GM12878 (cell line): Measurements from ENCODE around the gene SCN5A. TPM values are rescaled to one million over a fixed set of nuclear protein-coding genes. Genes with fewer than 3 reads are reported as not detected.

ENCODE experiments used
- ATAC-seq: fragments of 200-7000 bp; cut with Tn5 transposase; 3 replicates; pipeline ENCODE4 v1.9.1; 2020; ENCODE audit warnings: mild to moderate bottlenecking, moderate library complexity
- BruUV-seq: library from RNA; stranded (reverse); fragments of 400-500 nt; replicated peaks from 2 replicates; lab custom pipeline; 2021; lab: Mats Ljungman, UMichigan
- CTCF ChIA-PET: fragments of 300-600 bp; sonication (Branson Sonifier 250); formaldehyde crosslinking; extraction: SDS; loops from one replicate; lab custom pipeline; 2021; ENCODE audit warnings: inconsistent platforms; lab: Yijun Ruan, JAX
- POLR2A ChIA-PET: fragments of 350-600 bp; formaldehyde crosslinking; extraction: SDS; loops from one replicate; lab custom pipeline; 2021; ENCODE audit warnings: inconsistent platforms; lab: Charles Lee
- RAD21 ChIA-PET: fragments of 300-600 bp; sonication (Branson Sonifier 250); formaldehyde crosslinking; loops from one replicate; lab custom pipeline; 2023; ENCODE audit warnings: antibody characterized with exemption; ENCODE audit not compliant: unreplicated experiment; lab: Charles Lee
- SMC1A ChIA-PET: fragments of 300-600 bp; sonication (Branson Sonifier 250); formaldehyde crosslinking; loops from one replicate; lab custom pipeline; 2023; ENCODE audit not compliant: unreplicated experiment, uncharacterized antibody; lab: Charles Lee
- DNase-seq: peaks from one replicate; pipeline ENCODE4 v3.0.0-alpha.2; 2011; ENCODE audit warnings: low read depth, low spot score
- FAIRE-seq: peaks from 3 replicates; lab custom pipeline; 2011; peaks lifted over from hg19 to GRCh38; lab: Jason Lieb, UNC
- H2AFZ ChIP-seq: 2 replicates; pipeline ENCODE4 v1.6.0; 2011; ENCODE audit warnings: low read depth, low read length, control low read depth; ENCODE audit not compliant: control insufficient read depth
- H3K27ac ChIP-seq: 2 replicates; pipeline ENCODE4 v1.5.1; 2011; ENCODE audit warnings: control low read depth; ENCODE audit not compliant: control insufficient read depth, insufficient read depth
- H3K27me3 ChIP-seq, 2 experiments: replicated peaks in 1 of 2; 2 replicates each; pipeline versions ENCODE4 v1.6.0 to v1.6.1; 2011; ENCODE audit warnings: low read length in 1 of 2; ENCODE audit not compliant: control insufficient read depth in 2 of 2, insufficient read depth in 2 of 2
- H3K36me3 ChIP-seq, 2 experiments: 2 replicates each; pipeline ENCODE4 v1.5.1; 2011; ENCODE audit warnings: low read length in 1 of 2; ENCODE audit not compliant: control insufficient read depth in 2 of 2, insufficient read depth in 2 of 2
- H3K4me1 ChIP-seq: 2 replicates; pipeline ENCODE4 v1.6.1; 2011; ENCODE audit warnings: mild to moderate bottlenecking, low read length, moderate library complexity, mixed read lengths; ENCODE audit not compliant: control insufficient read depth, insufficient read depth
- H3K4me2 ChIP-seq: 2 replicates; pipeline ENCODE4 v1.6.0; 2011; ENCODE audit warnings: control low read depth; ENCODE audit not compliant: control insufficient read depth, insufficient read depth
- H3K4me3 ChIP-seq: fragments of 200-600 bp; sonication (generic); 2 replicates; pipeline ENCODE4 v1.5.1; 2016
- H3K79me2 ChIP-seq: 2 replicates; pipeline ENCODE4 v1.6.0; 2011; ENCODE audit warnings: low read length; ENCODE audit not compliant: control insufficient read depth, insufficient read depth
- H3K9ac ChIP-seq: 2 replicates; pipeline ENCODE4 v1.8.0; 2011; ENCODE audit warnings: low read length, control low read depth, mixed read lengths; ENCODE audit not compliant: control insufficient read depth, insufficient read depth
- H3K9me3 ChIP-seq: replicated peaks from 3 replicates; pipeline ENCODE4 v1.5.1; 2011; ENCODE audit warnings: mild to moderate bottlenecking, low read length; ENCODE audit not compliant: control insufficient read depth, insufficient read depth
- H4K20me1 ChIP-seq: 2 replicates; pipeline ENCODE4 v1.6.0; 2011; ENCODE audit not compliant: control insufficient read depth, insufficient read depth
- CBX3 ChIP-seq: fragments of 200-600 bp; sonication (generic); IDR thresholded peaks from 2 replicates; pipeline ENCODE4 v1.6.1; 2016; ENCODE audit warnings: low read depth, borderline replicate concordance
- CREM ChIP-seq: IDR thresholded peaks from 2 replicates; pipeline ENCODE4 v1.6.1; 2014; ENCODE audit warnings: antibody characterized with exemption, low read depth
- CUX1 ChIP-seq: IDR thresholded peaks from 2 replicates; pipeline ENCODE4 v1.6.1; 2012; ENCODE audit warnings: improper control_type of control experiment, low read depth, low read length; ENCODE audit not compliant: insufficient replicate concordance
- LARP7 ChIP-seq: fragments of 450-650 bp; IDR thresholded peaks from 2 replicates; pipeline ENCODE4 v1.6.1; 2017; ENCODE audit warnings: mild to moderate bottlenecking
- MTA2 ChIP-seq: fragments of 450-650 bp; IDR thresholded peaks from 2 replicates; pipeline ENCODE4 v1.6.1; 2016; ENCODE audit warnings: low read depth, mild to moderate bottlenecking, moderate library complexity
- MXI1 ChIP-seq: fragments of 150-350 bp; IDR thresholded peaks from 2 replicates; pipeline ENCODE4 v1.6.1; 2011; ENCODE audit warnings: low read depth, mild to moderate bottlenecking, inconsistent platforms, low read length, improper control_type of control experiment
- MYC ChIP-seq: IDR thresholded peaks from 2 replicates; pipeline ENCODE4 v1.6.1; 2011; ENCODE audit warnings: mild to moderate bottlenecking, low read length, moderate library complexity, inconsistent platforms; ENCODE audit not compliant: insufficient read depth, insufficient replicate concordance, insufficient read length, severe bottlenecking
- POLR2AphosphoS5 ChIP-seq: IDR thresholded peaks from 2 replicates; pipeline ENCODE4 v1.6.1; 2011; ENCODE audit warnings: mild to moderate bottlenecking, low read length, inconsistent platforms
- RELA ChIP-seq: fragments of 450-650 bp; IDR thresholded peaks from 2 replicates; pipeline ENCODE4 v1.8.0; 2014; ENCODE audit warnings: borderline replicate concordance; ENCODE audit not compliant: partially characterized antibody
- RUNX3 ChIP-seq: IDR thresholded peaks from 2 replicates; pipeline ENCODE4 v1.6.1; 2012; ENCODE audit warnings: low read length, inconsistent platforms
- SIN3A ChIP-seq: IDR thresholded peaks from 2 replicates; pipeline ENCODE4 v1.6.1; 2012; ENCODE audit warnings: low read depth, low read length, improper control_type of control experiment
- SP1 ChIP-seq: IDR thresholded peaks from one replicate; pipeline ENCODE4 v1.6.1; 2011; ENCODE audit warnings: low read depth, low read length
- YBX1 ChIP-seq: fragments of 450-650 bp; IDR thresholded peaks from 2 replicates; pipeline ENCODE4 v1.6.1; 2016; ENCODE audit warnings: antibody characterized with exemption
- ZNF207 ChIP-seq: fragments of 450-650 bp; IDR thresholded peaks from 2 replicates; pipeline ENCODE4 v1.6.1; 2014; ENCODE audit warnings: antibody characterized with exemption, mild to moderate bottlenecking, borderline replicate concordance
- WGBS: methylation state at CpG from one replicate; pipeline ENCODE4 v1.1.6; 2016; ENCODE audit warnings: low lambda C conversion rate; ENCODE audit not compliant: insufficient replicate concordance, insufficient coverage; ENCODE audit errors: missing lambda C conversion rate; 5-methylcytosine and 5-hydroxymethylcytosine counted together
- in situ Hi-C: fragments of 300-500 bp; cut with MboI; formaldehyde crosslinking; loops from 9 replicates; pipeline ENCODE4 v1.14.3; 2018; ENCODE audit warnings: mixed read lengths
- intact Hi-C: fragments of 100-400 bp; cut with micrococcal nuclease; formaldehyde crosslinking; loops from one replicate; pipeline ENCODE4 v1.14.2; 2022; ENCODE audit not compliant: unreplicated experiment
- polyA plus RNA-seq, 11 experiments: library from polyadenylated mRNA; depleted of rRNA in 4 of 11; unstranded in 6 of 11; stranded (reverse) in 5 of 11; fragments of >200 nt; fragmentation: Nextera tagmentation in 4 of 11; fragmentation: Illumina TruSeq in 1 of 11; extraction: Ambion mirVana in 4 of 11; extraction: Trizol in 1 of 11; gene quantifications; 1 replicate in 1 of 11; 2 replicates in 10 of 11; pipeline versions ENCODE4 v1.2.1 to v1.2.3, GENCODE V29; 2011 to 2016; ENCODE audit warnings: inconsistent platforms in 2 of 11, missing spikeins in 2 of 11, low read depth in 1 of 11
- total RNA-seq, 4 experiments: library from RNA; depleted of rRNA in 3 of 4; stranded (reverse); fragments of >200 nt in 3 of 4; fragmentation: Illumina TruSeq in 1 of 4; extraction: Trizol in 1 of 4; gene quantifications; 2 replicates each; pipeline versions ENCODE4 v1.2.1 to v1.2.3, GENCODE V29; 2013 to 2021
- TF ChIP-seq, protein P1 (sequence below): fragments of 450-650 bp; IDR thresholded peaks from 2 replicates; pipeline ENCODE4 v1.6.1; 2017; ENCODE audit warnings: mild to moderate bottlenecking, moderate library complexity

The SCN5A gene
- total and polyA plus RNA-seq, 10 of the 15 experiments (the other 5 are each of a cell fraction or from before 2014, with no cell fraction given): not detected

DNA sequence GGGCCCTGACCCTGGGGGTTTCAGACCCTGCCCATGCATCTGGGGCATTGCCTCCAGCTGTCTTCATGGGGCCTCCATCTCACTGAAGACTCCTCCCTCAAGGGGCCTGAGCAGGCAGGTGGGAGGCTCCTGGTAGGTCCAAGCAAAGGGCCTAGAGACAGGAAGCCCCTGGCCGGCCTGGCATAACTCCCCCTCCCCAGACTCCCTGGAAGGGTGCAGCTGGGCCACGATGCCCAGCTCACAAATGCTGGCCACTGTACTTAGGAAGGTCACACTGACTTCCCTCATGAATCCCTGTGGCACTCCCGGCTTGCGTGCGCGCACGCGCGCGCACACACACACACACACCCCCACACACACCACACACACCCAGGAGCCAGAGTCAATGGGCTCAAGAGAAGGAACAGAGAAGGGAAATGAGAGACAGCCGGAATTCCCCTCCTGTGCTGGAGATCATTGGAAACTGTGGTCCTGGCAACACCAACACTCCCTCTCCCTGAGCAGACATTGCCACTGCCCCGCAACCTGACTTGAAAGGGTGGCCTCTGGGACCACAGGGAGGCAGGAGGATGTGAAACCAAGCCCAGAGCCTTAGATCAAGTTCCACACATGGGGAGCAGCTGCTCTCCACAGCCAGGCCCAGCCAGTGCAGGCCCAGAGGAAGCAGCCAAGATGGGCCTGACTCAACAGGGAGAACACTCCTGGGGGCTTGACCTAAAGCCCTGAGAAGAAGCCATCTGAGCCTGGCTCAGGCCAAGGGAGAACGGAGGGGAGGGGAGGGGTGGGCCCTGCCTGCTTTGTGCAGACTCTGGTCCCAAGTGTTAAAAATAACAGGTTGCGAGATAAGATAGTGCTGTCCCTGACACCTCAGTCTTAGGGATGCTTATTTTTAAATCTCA, 69.7 kb downstream of the SCN5A start:
- POLR2A ChIA-PET: no interaction called here
- Histone ChIP-seq H3K4me1 (peaks cover 17% of the 10 kb centered on the region), H3K36me3 (no peaks in the 10 kb centered on the region), H3K79me2 (no peaks in the 10 kb centered on the region), H3K4me2 (no peak overlapping the region), H3K9me3 (no peaks in the 10 kb centered on the region), H4K20me1 (no peaks in the 10 kb centered on the region), H3K27ac (no peak overlapping the region), H3K4me3 (no peak overlapping the region), H2AFZ (no peak overlapping the region), H3K9ac (no peak overlapping the region), H3K27me3 (no peaks in the 10 kb centered on the region; a peak in 1 of 4 replicates)
- FAIRE-seq (peak; percentile 65), ATAC-seq (peak; percentile 89), DNase-seq (peak; percentile 28)
- in situ Hi-C loops: no loop called here
- intact Hi-C loops: no loop called here
- RAD21 ChIA-PET: no interaction called here
- CTCF ChIA-PET: interaction anchor here (1.2 kb wide), 1 partner anchor 59 kb away, joined by 3 read pairs; no protein-coding TSS in a partner anchor
- 68% methylated on average over 14 of the region's 14 CpGs for WGBS
- BruUV-seq: no TSS peak
- SMC1A ChIA-PET: no interaction called here
- TF ChIP-seq CBX3: no peak
- TF ChIP-seq, protein P1, sequence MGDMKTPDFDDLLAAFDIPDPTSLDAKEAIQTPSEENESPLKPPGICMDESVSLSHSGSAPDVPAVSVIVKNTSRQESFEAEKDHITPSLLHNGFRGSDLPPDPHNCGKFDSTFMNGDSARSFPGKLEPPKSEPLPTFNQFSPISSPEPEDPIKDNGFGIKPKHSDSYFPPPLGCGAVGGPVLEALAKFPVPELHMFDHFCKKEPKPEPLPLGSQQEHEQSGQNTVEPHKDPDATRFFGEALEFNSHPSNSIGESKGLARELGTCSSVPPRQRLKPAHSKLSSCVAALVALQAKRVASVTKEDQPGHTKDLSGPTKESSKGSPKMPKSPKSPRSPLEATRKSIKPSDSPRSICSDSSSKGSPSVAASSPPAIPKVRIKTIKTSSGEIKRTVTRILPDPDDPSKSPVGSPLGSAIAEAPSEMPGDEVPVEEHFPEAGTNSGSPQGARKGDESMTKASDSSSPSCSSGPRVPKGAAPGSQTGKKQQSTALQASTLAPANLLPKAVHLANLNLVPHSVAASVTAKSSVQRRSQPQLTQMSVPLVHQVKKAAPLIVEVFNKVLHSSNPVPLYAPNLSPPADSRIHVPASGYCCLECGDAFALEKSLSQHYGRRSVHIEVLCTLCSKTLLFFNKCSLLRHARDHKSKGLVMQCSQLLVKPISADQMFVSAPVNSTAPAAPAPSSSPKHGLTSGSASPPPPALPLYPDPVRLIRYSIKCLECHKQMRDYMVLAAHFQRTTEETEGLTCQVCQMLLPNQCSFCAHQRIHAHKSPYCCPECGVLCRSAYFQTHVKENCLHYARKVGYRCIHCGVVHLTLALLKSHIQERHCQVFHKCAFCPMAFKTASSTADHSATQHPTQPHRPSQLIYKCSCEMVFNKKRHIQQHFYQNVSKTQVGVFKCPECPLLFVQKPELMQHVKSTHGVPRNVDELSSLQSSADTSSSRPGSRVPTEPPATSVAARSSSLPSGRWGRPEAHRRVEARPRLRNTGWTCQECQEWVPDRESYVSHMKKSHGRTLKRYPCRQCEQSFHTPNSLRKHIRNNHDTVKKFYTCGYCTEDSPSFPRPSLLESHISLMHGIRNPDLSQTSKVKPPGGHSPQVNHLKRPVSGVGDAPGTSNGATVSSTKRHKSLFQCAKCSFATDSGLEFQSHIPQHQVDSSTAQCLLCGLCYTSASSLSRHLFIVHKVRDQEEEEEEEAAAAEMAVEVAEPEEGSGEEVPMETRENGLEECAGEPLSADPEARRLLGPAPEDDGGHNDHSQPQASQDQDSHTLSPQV: no peak
- peak; percentile 48 for TF ChIP-seq RELA
- no peak for TF ChIP-seq SIN3A
- peak; percentile 50 for TF ChIP-seq RUNX3
- TF ChIP-seq POLR2AphosphoS5: no peak
- TF ChIP-seq SP1: no peak
- TF ChIP-seq CREM: no peak
- TF ChIP-seq MYC: no peak
- TF ChIP-seq CUX1: no peak
- TF ChIP-seq ZNF207: no peak
- no peak for TF ChIP-seq YBX1
- TF ChIP-seq MTA2: no peak
- TF ChIP-seq LARP7: 0 out of 2 replicates have a peak, but pooled peaks have one; percentile 27
- no peak for TF ChIP-seq MXI1
